Measurements from ENCODE around the gene CDC27. TPM values are rescaled to one million over a fixed set of nuclear protein-coding genes. Genes with fewer than 3 reads are reported as not detected.

CDC27 gene
- total RNA-seq = 121 to 133 TPM (median 128 TPM) in 3 replicates
- long read RNA-seq, full-length matches to known transcripts = 19 of 28 reads
- long read RNA-seq, partial matches to known transcripts = 1 of 28 reads
- long read RNA-seq, other reads (novel, unspliced or antisense) = 8 of 28 reads

DNA sequence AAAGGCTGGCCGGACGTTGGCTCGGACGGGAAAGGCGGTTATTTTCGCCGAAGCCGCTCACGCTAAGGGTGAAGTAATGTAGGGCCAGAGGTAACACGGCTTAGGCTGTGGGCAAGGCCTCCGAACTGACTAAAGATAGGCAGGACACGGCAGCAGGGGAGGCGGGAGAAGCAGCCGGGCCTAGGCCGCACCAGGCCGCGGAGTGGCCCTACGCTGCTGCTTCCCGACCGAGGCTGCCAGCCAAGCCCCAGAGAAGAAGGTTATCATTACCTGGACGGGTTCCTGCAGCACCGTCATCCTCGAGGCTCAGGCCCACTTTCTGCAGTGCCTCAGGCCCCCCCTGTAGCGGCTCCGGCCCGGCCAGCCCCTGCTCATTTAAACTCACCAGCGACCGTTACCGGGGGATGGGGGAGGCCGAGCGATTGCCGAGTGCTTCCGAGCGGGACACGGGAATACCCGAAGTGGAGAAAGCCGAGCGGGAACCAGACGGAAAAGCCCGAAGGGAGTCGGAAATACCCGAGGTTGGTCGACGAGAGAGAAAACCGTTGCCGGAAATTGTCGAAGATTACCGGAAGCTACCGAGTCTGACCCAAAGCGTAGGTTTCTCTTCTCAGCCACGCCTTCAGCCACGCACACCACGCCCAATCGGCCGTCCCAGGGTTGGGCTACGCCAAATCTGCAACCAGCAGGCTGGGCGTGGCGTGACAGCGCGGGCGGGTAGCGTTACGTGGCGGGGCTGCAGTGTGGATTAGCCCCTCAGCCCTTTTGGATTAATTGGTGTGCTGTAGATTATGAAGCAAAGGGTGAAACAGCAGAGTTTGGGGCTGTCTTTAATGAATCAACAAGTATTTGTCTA lies at the start of gene CDC27:
CDC27 (minus strand) TSS at position 420 of the 856 bp plus-strand sequence; CDS start at position 297, 123 bp downstream.
- Mint-ChIP-seq H3K36me3 (ENCODE audit: low read depth) (no peaks in the 10 kb centered on the region), H3K4me3 (ENCODE audit: unreplicated experiment) (peak within 1 kb of the TSS; percentile 98), H3K27ac (ENCODE audit: unreplicated experiment) (peak within 1 kb of the TSS; percentile 100), H3K9me3 (ENCODE audit: low read depth) (no peaks in the 10 kb centered on the region), H3K4me1 (ENCODE audit: low read depth) (peaks cover 50% of the 10 kb centered on the region), H3K27me3 (ENCODE audit: low read depth) (no peaks in the 10 kb centered on the region)
- TF ChIP-seq, protein P1, sequence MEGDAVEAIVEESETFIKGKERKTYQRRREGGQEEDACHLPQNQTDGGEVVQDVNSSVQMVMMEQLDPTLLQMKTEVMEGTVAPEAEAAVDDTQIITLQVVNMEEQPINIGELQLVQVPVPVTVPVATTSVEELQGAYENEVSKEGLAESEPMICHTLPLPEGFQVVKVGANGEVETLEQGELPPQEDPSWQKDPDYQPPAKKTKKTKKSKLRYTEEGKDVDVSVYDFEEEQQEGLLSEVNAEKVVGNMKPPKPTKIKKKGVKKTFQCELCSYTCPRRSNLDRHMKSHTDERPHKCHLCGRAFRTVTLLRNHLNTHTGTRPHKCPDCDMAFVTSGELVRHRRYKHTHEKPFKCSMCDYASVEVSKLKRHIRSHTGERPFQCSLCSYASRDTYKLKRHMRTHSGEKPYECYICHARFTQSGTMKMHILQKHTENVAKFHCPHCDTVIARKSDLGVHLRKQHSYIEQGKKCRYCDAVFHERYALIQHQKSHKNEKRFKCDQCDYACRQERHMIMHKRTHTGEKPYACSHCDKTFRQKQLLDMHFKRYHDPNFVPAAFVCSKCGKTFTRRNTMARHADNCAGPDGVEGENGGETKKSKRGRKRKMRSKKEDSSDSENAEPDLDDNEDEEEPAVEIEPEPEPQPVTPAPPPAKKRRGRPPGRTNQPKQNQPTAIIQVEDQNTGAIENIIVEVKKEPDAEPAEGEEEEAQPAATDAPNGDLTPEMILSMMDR (IDR thresholded peaks at IDR 0.05) = no peak
- peak; percentile 97 for DNase-seq (ENCODE audit: low spot score)

DNA sequence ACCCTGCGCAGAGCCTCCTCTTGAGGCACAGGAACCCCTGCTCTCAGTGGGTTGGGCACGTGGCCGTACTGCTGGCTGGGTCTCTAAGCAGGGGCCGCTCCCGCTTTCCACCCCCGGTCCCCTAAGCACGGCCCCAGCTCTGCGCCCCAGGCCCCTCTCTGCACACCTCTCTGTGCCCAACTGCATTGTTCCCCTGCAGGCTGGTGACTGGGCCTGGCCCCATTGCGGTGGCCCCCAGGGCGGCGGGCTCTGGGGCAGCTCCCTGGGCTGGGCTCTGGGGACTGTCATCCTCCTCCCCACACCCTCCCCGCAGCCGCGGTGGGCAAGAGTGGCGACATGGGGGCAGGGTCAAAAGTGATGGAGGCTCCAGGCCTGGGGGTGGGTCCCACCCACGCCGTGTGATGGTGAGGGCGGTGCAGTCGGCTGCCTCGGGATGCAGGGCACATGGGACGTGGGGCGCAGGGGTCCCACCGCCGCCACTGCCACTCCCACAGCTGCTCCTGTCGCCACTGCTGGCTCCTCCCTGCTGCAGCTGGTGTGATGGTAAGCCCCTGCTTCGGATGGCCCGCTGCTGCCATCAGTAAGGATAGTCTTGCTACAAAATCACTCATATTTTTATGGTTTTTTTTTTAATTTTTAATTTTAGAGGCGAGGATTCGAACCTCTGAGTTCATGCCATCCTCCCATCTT lies 49.4 kb upstream of the CDC27 start:
- Mint-ChIP-seq H3K27ac (ENCODE audit: unreplicated experiment) (no peak overlapping the region), H3K4me1 (ENCODE audit: low read depth) (peaks cover 20% of the 10 kb centered on the region), H3K4me3 (ENCODE audit: unreplicated experiment) (no peak overlapping the region), H3K27me3 (ENCODE audit: low read depth) (no peaks in the 10 kb centered on the region), H3K9me3 (ENCODE audit: low read depth) (no peaks in the 10 kb centered on the region), H3K36me3 (ENCODE audit: low read depth) (no peaks in the 10 kb centered on the region)
- TF ChIP-seq, protein P1 (IDR thresholded peaks at IDR 0.05) = no peak
- DNase-seq (ENCODE audit: low spot score) = no peak

- Mint-ChIP-seq H3K4me3 (ENCODE audit: unreplicated experiment) (no peak overlapping the region), H3K4me1 (ENCODE audit: low read depth) (peaks cover 20% of the 10 kb centered on the region), H3K27me3 (ENCODE audit: low read depth) (no peaks in the 10 kb centered on the region), H3K9me3 (ENCODE audit: low read depth) (no peaks in the 10 kb centered on the region), H3K36me3 (ENCODE audit: low read depth) (no peaks in the 10 kb centered on the region), H3K27ac (ENCODE audit: unreplicated experiment) (no peak overlapping the region)
- TF ChIP-seq, protein P1 (IDR thresholded peaks at IDR 0.05) = no peak
- no peak for DNase-seq (ENCODE audit: low spot score)
These were observed 48.7 kb upstream of the CDC27 start for GRCh38 chr17:47237841-47238240.

GRCh38 chr17:47235923-47236322 lies 46.8 kb upstream of the CDC27 start:
- TF ChIP-seq, protein P1 (IDR thresholded peaks at IDR 0.05) = no peak
- Mint-ChIP-seq H3K9me3 (ENCODE audit: low read depth) (no peaks in the 10 kb centered on the region), H3K4me1 (ENCODE audit: low read depth) (peaks cover 18% of the 10 kb centered on the region), H3K4me3 (ENCODE audit: unreplicated experiment) (no peak overlapping the region), H3K27me3 (ENCODE audit: low read depth) (no peaks in the 10 kb centered on the region), H3K27ac (ENCODE audit: unreplicated experiment) (no peak overlapping the region), H3K36me3 (ENCODE audit: low read depth) (no peaks in the 10 kb centered on the region)
- DNase-seq (ENCODE audit: low spot score) = no peak

DNA sequence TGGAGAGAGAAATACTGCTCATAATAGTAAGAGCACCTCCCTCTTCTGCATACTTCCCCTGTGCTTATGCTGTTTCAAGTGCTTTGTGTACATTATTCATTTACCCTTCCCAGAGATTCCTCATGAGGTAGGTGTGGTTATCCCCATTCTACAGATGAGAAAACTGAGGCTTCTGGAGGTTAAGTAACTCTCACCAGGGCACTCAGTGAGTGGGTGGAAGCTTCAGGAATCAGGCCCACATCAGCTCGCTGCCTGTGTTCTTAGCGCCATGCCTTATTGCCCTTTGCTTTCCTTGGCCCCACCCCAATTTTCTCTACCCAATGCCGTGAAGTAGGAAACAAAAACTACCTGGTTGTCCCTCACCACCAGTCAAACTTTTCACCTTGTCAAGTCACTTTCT lies 46.4 kb upstream of the CDC27 start:
- no peaks in the 10 kb centered on the region for H3K9me3 Mint-ChIP-seq (ENCODE audit: low read depth)
- no peak for DNase-seq (ENCODE audit: low spot score)
- TF ChIP-seq, protein P1 (IDR thresholded peaks at IDR 0.05) = no peak

More for the DNA sequence above, 46.4 kb upstream of the CDC27 start:
- Mint-ChIP-seq H3K4me1 (ENCODE audit: low read depth) (peaks cover 16% of the 10 kb centered on the region), H3K36me3 (ENCODE audit: low read depth) (no peaks in the 10 kb centered on the region), H3K4me3 (ENCODE audit: unreplicated experiment) (no peak overlapping the region), H3K27ac (ENCODE audit: unreplicated experiment) (no peak overlapping the region), H3K27me3 (ENCODE audit: low read depth) (no peaks in the 10 kb centered on the region)
